ENCODE measurements around the gene PIGU. TPM values are rescaled to one million over a fixed set of nuclear protein-coding genes. Genes with fewer than 3 reads are reported as not detected.

PIGU gene
- total RNA-seq, 1 experiment from 2014 or later, result 25.0 TPM

- Histone ChIP-seq H3K27ac (no peak overlapping the region), H3K4me1 (replicated peaks; ENCODE audit: insufficient read depth) (no peaks in the 10 kb centered on the region), H3K79me2 (ENCODE audit: low read depth) (no peaks in the 10 kb centered on the region), H3K4me3 (no peak overlapping the region), H3K36me3 (ENCODE audit: low read depth) (no peaks in the 10 kb centered on the region), H3K9me2 (ENCODE audit: insufficient read depth) (no peaks in the 10 kb centered on the region), H3K27me3 (ENCODE audit: insufficient read depth, low read depth) (no peaks in the 10 kb centered on the region), H3K4me2 (no peak overlapping the region), H3K9me3 (ENCODE audit: insufficient read depth, low read depth) (no peaks in the 10 kb centered on the region), H2AFZ (no peak overlapping the region), H3F3A (ENCODE audit: insufficient read depth, low read depth) (no peaks in the 10 kb centered on the region), H4K20me1 (ENCODE audit: insufficient read depth) (no peaks in the 10 kb centered on the region)
- ChIA-PET POLR2A (ENCODE audit: unreplicated experiment) (no interaction called here), CTCF (no interaction called here)
- no TSS peak for BruUV-seq (replicated peaks)
- no peak for DNase-seq
- TF ChIP-seq EZH2 (IDR thresholded peaks at IDR 0.05; ENCODE audit: low read depth), result no peak
- no peak for TF ChIP-seq CTCF (conservative IDR thresholded peaks at IDR 0.05)
- intact Hi-C loops (cut with micrococcal nuclease; ENCODE audit: unreplicated experiment), result loop anchor here (2.0 kb wide), 1 partner anchor 20 kb away; no protein-coding TSS in a partner anchor
Measured at GRCh38 chr20:34607066-34607465, 69.8 kb downstream of the PIGU start.

- Histone ChIP-seq H4K20me1 (ENCODE audit: insufficient read depth) (no peaks in the 10 kb centered on the region), H3K4me2 (no peak overlapping the region), H3K79me2 (ENCODE audit: low read depth) (no peaks in the 10 kb centered on the region), H3K9me2 (ENCODE audit: insufficient read depth) (no peaks in the 10 kb centered on the region), H3K36me3 (ENCODE audit: low read depth) (no peaks in the 10 kb centered on the region), H3K4me1 (replicated peaks; ENCODE audit: insufficient read depth) (no peaks in the 10 kb centered on the region), H3K27ac (no peak overlapping the region), H3K4me3 (no peak overlapping the region), H2AFZ (no peak overlapping the region), H3K9me3 (ENCODE audit: insufficient read depth, low read depth) (no peaks in the 10 kb centered on the region), H3F3A (ENCODE audit: insufficient read depth, low read depth) (no peaks in the 10 kb centered on the region), H3K27me3 (ENCODE audit: insufficient read depth, low read depth) (no peaks in the 10 kb centered on the region)
- no TSS peak for BruUV-seq (replicated peaks)
- TF ChIP-seq EZH2 (IDR thresholded peaks at IDR 0.05; ENCODE audit: low read depth) (no peak), CTCF (conservative IDR thresholded peaks at IDR 0.05) (no peak)
- ChIA-PET CTCF (no interaction called here), POLR2A (ENCODE audit: unreplicated experiment) (no interaction called here)
- no peak for DNase-seq
- intact Hi-C loops (cut with micrococcal nuclease; ENCODE audit: unreplicated experiment), result no loop called here
Measured at GRCh38 chr20:34604980-34605788, 71.7 kb downstream of the PIGU start.

GRCh38 chr20:34600892-34601653 is 75.8 kb downstream of the PIGU start:
- Histone ChIP-seq H4K20me1 (ENCODE audit: insufficient read depth) (no peaks in the 10 kb centered on the region), H3K27ac (no peak overlapping the region), H3K4me1 (replicated peaks; ENCODE audit: insufficient read depth) (no peaks in the 10 kb centered on the region), H3K9me2 (ENCODE audit: insufficient read depth) (no peaks in the 10 kb centered on the region), H3K79me2 (ENCODE audit: low read depth) (no peaks in the 10 kb centered on the region), H3K27me3 (ENCODE audit: insufficient read depth, low read depth) (no peaks in the 10 kb centered on the region), H3K9me3 (ENCODE audit: insufficient read depth, low read depth) (no peaks in the 10 kb centered on the region), H2AFZ (no peak overlapping the region), H3K36me3 (ENCODE audit: low read depth) (no peaks in the 10 kb centered on the region), H3F3A (ENCODE audit: insufficient read depth, low read depth) (no peaks in the 10 kb centered on the region), H3K4me2 (no peak overlapping the region), H3K4me3 (no peak overlapping the region)
- intact Hi-C loops (cut with micrococcal nuclease; ENCODE audit: unreplicated experiment), result no loop called here
- ChIA-PET CTCF (no interaction called here), POLR2A (ENCODE audit: unreplicated experiment) (no interaction called here)
- DNase-seq, result no peak
- BruUV-seq (replicated peaks), result no TSS peak
- TF ChIP-seq EZH2 (IDR thresholded peaks at IDR 0.05; ENCODE audit: low read depth) (no peak), CTCF (conservative IDR thresholded peaks at IDR 0.05) (no peak)
